ENCODE results near the gene DZIP1L.

Gene DZIP1L

DNA sequence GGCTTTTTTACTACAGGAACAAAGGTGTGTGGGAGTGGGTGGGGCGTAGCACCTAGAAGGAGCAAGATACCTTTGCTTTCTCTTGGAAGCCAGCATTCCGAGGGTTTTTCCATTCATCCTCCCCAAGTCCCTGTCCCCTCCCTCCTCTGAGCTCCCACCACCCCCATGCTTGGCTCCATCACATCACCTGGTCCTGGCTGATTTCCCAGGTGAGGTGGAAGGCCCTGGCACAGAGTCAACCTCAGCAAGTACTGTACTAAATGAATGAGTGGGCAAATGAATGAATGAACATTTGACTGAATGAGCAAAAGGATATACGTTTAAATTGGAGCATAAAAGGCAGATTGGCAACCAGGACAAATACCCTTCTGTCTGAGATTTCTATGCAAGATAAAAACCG is 45.4 kb downstream of the DZIP1L start:
- no peak for DNase-seq (ENCODE audit: extremely low spot score)
- ChIA-PET POLR2A (no interaction called here), CTCF (interaction anchor here (0.9 to 5.6 kb wide), 12 partner anchors 10 to 964 kb away, joined by 3 to 68 read pairs (median 4); partner anchors contain the start of gene DZIP1L)
- TF ChIP-seq, protein P1, sequence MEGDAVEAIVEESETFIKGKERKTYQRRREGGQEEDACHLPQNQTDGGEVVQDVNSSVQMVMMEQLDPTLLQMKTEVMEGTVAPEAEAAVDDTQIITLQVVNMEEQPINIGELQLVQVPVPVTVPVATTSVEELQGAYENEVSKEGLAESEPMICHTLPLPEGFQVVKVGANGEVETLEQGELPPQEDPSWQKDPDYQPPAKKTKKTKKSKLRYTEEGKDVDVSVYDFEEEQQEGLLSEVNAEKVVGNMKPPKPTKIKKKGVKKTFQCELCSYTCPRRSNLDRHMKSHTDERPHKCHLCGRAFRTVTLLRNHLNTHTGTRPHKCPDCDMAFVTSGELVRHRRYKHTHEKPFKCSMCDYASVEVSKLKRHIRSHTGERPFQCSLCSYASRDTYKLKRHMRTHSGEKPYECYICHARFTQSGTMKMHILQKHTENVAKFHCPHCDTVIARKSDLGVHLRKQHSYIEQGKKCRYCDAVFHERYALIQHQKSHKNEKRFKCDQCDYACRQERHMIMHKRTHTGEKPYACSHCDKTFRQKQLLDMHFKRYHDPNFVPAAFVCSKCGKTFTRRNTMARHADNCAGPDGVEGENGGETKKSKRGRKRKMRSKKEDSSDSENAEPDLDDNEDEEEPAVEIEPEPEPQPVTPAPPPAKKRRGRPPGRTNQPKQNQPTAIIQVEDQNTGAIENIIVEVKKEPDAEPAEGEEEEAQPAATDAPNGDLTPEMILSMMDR (IDR thresholded peaks at IDR 0.05; ENCODE audit: control extremely low read depth, extremely low read depth, low read depth, missing control alignments), result no peak

DNA sequence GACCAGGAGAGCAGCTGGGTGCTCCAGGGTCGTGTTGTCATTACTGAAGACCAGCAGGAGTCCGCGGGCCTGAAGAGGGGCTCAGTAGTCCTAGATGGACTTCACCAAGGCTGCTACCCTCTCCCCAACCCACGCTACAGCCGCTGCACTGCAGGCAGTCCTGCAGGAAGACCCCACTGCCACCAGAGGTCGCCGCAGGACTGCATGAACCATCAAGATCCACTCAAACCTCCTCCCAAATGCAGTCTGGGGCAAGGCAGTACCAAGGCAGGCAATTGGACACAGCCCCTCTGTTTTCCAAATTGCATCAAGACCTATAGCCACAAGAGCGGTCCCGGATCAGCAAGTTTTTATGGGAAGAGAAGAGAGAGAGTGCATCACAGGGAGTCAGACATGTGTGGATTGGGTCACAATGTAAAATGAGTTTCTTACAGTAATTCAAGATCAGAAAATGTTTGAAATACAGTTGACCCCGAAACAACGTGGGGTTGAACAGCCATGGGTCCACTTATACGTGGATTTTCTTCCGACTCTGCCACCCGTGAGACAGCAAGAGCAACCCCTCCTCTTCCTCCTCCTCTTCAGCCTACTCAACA is 46.7 kb downstream of the DZIP1L start:
- DNase-seq (ENCODE audit: extremely low spot score), result peak; percentile 84
- ChIA-PET POLR2A (no interaction called here), CTCF (interaction anchor here (0.7 to 5.6 kb wide), 20 partner anchors 9 to 963 kb away, joined by 3 to 68 read pairs (median 4); partner anchors contain the start of gene DZIP1L)
- TF ChIP-seq, protein P1 (IDR thresholded peaks at IDR 0.05; ENCODE audit: control extremely low read depth, extremely low read depth, low read depth, missing control alignments), result peak; percentile 100

DNA sequence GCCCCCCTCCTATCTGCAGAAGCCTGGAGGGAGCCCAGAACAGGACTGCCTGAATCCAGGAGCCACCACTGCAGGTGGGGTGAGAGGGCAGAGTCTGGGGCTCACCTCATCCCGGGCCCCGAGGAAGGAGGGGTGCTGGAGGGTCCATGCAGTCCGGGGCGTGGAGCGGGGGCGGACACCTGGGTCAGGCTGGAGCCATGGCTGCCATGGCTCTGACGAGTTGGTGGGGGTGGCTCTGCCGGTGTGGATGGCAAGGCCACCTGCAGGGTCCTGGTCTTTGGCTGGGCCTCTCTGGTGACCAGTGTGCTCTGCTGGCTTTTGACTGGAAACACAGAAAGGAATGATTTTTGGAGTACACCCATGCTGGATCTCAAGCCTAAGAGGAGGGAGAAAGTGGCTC is 47.4 kb downstream of the DZIP1L start:
- ChIA-PET POLR2A (no interaction called here), CTCF (interaction anchor here (0.6 to 5.6 kb wide), 13 partner anchors 9 to 848 kb away, joined by 3 to 68 read pairs (median 4); partner anchors contain the start of gene ARMC8)
- TF ChIP-seq, protein P1 (IDR thresholded peaks at IDR 0.05; ENCODE audit: control extremely low read depth, extremely low read depth, low read depth, missing control alignments), result no peak
- no peak for DNase-seq (ENCODE audit: extremely low spot score)

DNA sequence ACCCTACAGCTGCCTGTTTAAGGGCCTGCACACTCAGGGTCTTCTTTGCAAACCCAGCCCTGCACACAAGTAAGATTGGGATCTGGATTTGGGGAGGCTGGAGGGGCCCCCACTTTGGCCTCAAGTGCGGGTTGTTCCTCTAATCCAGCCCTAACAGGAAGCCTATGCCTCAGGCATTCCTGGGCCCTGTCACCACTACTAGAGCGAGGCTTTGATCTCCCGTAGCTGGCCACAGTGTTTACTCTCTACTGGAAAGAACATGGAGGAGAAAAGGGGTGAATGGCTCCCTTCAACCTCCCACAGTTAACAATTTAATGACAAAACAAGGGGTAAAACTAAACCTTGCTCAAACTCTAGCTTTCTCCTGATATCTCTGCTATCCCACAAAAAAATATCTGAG is 48.4 kb downstream of the DZIP1L start:
- CTCF ChIA-PET, result interaction anchor here (0.7 to 5.6 kb wide), 16 partner anchors 9 to 1314 kb away, joined by 3 to 68 read pairs (median 4); partner anchors contain the start of gene ARMC8
- POLR2A ChIA-PET, result no interaction called here
- TF ChIP-seq, protein P1 (IDR thresholded peaks at IDR 0.05; ENCODE audit: control extremely low read depth, extremely low read depth, low read depth, missing control alignments), result no peak
- no peak for DNase-seq (ENCODE audit: extremely low spot score)

DNA sequence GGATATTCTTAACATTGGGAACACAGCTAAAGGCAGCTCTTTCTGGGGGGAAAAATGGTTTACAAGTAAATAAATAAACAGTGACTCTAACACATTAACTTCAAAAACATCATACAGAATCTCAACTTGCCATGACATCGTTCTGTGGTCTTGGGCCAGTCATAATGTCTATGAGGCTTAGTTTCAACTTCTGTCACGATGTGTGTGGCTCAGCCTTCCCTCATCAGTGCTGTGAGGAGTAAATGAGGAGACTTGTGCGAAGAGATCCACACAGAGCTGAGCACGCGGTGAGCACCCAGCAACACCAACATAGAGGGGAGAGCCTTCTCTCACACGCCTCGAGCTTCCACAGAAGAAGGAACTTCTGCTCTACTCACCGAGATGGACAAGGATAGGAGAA is 49.0 kb downstream of the DZIP1L start:
- POLR2A ChIA-PET, result no interaction called here
- CTCF ChIA-PET, result interaction anchor here (0.7 to 5.6 kb wide), 13 partner anchors 9 to 958 kb away, joined by 3 to 68 read pairs (median 4); partner anchors contain the start of gene ARMC8
- DNase-seq (ENCODE audit: extremely low spot score), result peak; percentile 50
- TF ChIP-seq, protein P1 (IDR thresholded peaks at IDR 0.05; ENCODE audit: control extremely low read depth, extremely low read depth, low read depth, missing control alignments), result no peak

DNA sequence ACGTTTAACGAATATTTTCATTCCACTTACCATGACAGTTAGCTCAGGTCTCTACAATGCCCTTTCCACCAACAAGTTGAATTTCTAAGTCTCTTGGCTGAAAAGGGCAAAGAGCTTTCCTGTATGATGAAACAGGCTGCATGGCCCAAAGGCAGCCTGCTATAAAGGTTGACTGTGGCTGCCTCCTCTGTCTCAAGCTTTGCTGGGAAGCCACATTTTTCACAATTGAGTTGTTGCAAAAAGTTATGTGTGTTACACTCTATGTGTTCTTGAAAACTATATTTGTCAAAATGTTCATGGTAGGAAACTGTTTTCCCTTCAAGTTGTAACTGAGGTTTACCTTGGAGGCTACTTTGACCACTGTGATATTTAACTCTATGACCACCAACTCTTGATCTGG is 49.5 kb downstream of the DZIP1L start:
- CTCF ChIA-PET, result interaction anchor here (1.0 to 5.6 kb wide), 10 partner anchors 13 to 957 kb away, joined by 3 to 68 read pairs (median 4); no protein-coding TSS in a partner anchor
- TF ChIP-seq, protein P1 (IDR thresholded peaks at IDR 0.05; ENCODE audit: control extremely low read depth, extremely low read depth, low read depth, missing control alignments), result no peak

More for the DNA sequence above, 49.5 kb downstream of the DZIP1L start:
- no peak for DNase-seq (ENCODE audit: extremely low spot score)
- POLR2A ChIA-PET, result no interaction called here

Measured in GM10248 (cell line).